NB4 (cell line): Measurements from ENCODE around the gene DNAAF8.

ENCODE experiments used
- CTCF ChIP-seq: IDR thresholded peaks from one replicate; pipeline ENCODE4 v1.5.1; 2012; ENCODE audit warnings: low read depth, low read length
- POLR2A ChIP-seq: IDR thresholded peaks from 2 replicates; pipeline ENCODE4 v1.6.1; 2011; ENCODE audit warnings: mild to moderate bottlenecking; ENCODE audit not compliant: insufficient read length; ENCODE audit errors: extremely low read depth

- no peak for TF ChIP-seq CTCF
- TF ChIP-seq POLR2A = no peak
Observed at GRCh38 chr16:4749700-4750257, 15.4 kb downstream of the DNAAF8 start.
